Measurements from ENCODE around the gene SOD3. TPM values are rescaled to one million over a fixed set of nuclear protein-coding genes. Genes with fewer than 3 reads are reported as not detected.

The SOD3 gene
- total and polyA plus RNA-seq, 9 of the 15 experiments (the other 6 are each of a cell fraction or from before 2014, with no cell fraction given), result 0.10 to 0.31 (median 0.24) TPM; not detected in 6

GRCh38 chr4:24775750-24776149 lies 19.6 kb upstream of the SOD3 start:
- in situ Hi-C loops (cut with MboI) (no loop called here), intact Hi-C loops (cut with micrococcal nuclease) (no loop called here)
- ATAC-seq (no peak), FAIRE-seq (no peak), DNase-seq (ENCODE audit: extremely low read depth in 1 of 4, low spot score in 3 of 4) (no peak)
- no peaks in the 10 kb centered on the region for H3K9me3 ChIP-seq (replicated peaks; ENCODE audit: control insufficient read depth, insufficient read depth, low read depth, low read length)
- no peaks in the 10 kb centered on the region for H3K36me3 ChIP-seq (ENCODE audit: control insufficient read depth, insufficient read depth, low read length)
- H3K4me1 ChIP-seq (replicated peaks in 1 of 2; ENCODE audit: control insufficient read depth in 2 of 2, insufficient read depth in 2 of 2, low read length in 2 of 2), result no peaks in the 10 kb centered on the region
- no peak overlapping the region for H3K27ac ChIP-seq (ENCODE audit: extremely low read depth, low read depth, low read length)
- no peak overlapping the region for H3K4me3 ChIP-seq
- 0% methylated on average over 3 of the region's 3 CpGs for WGBS (ENCODE audit: insufficient coverage, low coverage, missing lambda C conversion rate)
- no TSS peak for BruUV-seq (replicated peaks)
- TF ChIP-seq ZNF133 (CRISPR knock-in tag; IDR thresholded peaks at IDR 0.05), result no peak
- TF ChIP-seq MYNN (IDR thresholded peaks at IDR 0.05), result no peak
- no peak for TF ChIP-seq MYNN (CRISPR knock-in tag; IDR thresholded peaks at IDR 0.05)
- TF ChIP-seq THRA (IDR thresholded peaks at IDR 0.05), result no peak
- TF ChIP-seq FIP1L1 (IDR thresholded peaks at IDR 0.05; ENCODE audit: low read depth, low read length, poor library complexity, severe bottlenecking), result no peak
- TF ChIP-seq ZNF436 (CRISPR knock-in tag; IDR thresholded peaks at IDR 0.05), result no peak
- ChIA-PET CTCF (ENCODE audit: low intra/inter-chr PET ratio) (no interaction called here), POLR2A (no interaction called here)
- H4K20me1 ChIP-seq (replicated peaks; ENCODE audit: control insufficient read depth, insufficient read depth, low read length), result no peaks in the 10 kb centered on the region
- no peaks in the 10 kb centered on the region for H3K79me2 ChIP-seq (ENCODE audit: control insufficient read depth, insufficient read depth, low read length)
- H3K9me1 ChIP-seq (ENCODE audit: control insufficient read depth, insufficient read depth, low read length), result no peaks in the 10 kb centered on the region
- no peak overlapping the region for H3K4me2 ChIP-seq (ENCODE audit: insufficient read depth, low read length)
- H3K27me3 ChIP-seq (ENCODE audit: control insufficient read depth in 2 of 2, insufficient read depth in 2 of 2, low read length in 2 of 2), result no peaks in the 10 kb centered on the region; a peak in 1 of 5 replicates
- no peak overlapping the region for H3K9ac ChIP-seq (ENCODE audit: insufficient read depth in 1 of 2, low read depth in 2 of 2, low read length in 2 of 2)
- no peak overlapping the region for H2AFZ ChIP-seq (ENCODE audit: low read depth, low read length)

Measured in K562 (cell line).